ENCODE results near the gene MMP21.

DNA sequence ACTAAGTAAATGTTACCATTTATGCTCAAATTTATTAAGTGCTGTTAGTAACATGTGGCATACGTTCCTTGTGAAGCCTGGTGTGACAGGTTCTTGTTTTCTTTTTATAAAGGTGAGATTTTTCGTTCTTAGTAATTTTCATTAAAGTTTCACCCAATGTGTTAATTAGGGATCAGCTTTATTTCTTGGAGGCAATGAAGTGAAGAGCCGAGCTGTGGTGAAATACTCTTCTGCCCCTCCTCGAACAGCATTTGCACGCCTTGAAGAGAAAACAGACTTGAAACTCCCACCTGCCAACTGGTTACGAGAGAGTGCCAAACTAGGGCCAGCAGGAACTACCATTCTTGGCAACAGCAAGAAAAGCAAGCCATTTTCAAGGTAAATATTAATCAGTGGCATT is 54.6 kb downstream of the MMP21 start:
- TF ChIP-seq, protein P1, sequence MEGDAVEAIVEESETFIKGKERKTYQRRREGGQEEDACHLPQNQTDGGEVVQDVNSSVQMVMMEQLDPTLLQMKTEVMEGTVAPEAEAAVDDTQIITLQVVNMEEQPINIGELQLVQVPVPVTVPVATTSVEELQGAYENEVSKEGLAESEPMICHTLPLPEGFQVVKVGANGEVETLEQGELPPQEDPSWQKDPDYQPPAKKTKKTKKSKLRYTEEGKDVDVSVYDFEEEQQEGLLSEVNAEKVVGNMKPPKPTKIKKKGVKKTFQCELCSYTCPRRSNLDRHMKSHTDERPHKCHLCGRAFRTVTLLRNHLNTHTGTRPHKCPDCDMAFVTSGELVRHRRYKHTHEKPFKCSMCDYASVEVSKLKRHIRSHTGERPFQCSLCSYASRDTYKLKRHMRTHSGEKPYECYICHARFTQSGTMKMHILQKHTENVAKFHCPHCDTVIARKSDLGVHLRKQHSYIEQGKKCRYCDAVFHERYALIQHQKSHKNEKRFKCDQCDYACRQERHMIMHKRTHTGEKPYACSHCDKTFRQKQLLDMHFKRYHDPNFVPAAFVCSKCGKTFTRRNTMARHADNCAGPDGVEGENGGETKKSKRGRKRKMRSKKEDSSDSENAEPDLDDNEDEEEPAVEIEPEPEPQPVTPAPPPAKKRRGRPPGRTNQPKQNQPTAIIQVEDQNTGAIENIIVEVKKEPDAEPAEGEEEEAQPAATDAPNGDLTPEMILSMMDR (IDR thresholded peaks at IDR 0.05), result no peak
- no peak for TF ChIP-seq EP300 (IDR thresholded peaks at IDR 0.05)
- TF ChIP-seq POLR2A (IDR thresholded peaks at IDR 0.05), result no peak

All from tibial nerve (tissue), 4 donors.